SU-DHL-6 (cell line): Measurements from ENCODE around the gene CSK.

Experiments
- H2AFZ ChIP-seq: fragments of 200-600 bp; sonication (generic); 2 replicates; pipeline ENCODE4 v1.6.1; 2014; ENCODE audit warnings: low read depth, mild to moderate bottlenecking, moderate library complexity, mixed read lengths, antibody characterized with exemption, low read length; ENCODE audit not compliant: severe bottlenecking
- H3F3A ChIP-seq: fragments of 200-600 bp; shearing (Covaris generic); 2 replicates; pipeline ENCODE4 v1.6.0; 2016; ENCODE audit warnings: antibody characterized with exemption, mild to moderate bottlenecking; ENCODE audit not compliant: insufficient read depth
- H3K27ac ChIP-seq: fragments of 200-600 bp; sonication (generic); 2 replicates; pipeline ENCODE4 v1.5.1; 2016; ENCODE audit warnings: low read depth, mild to moderate bottlenecking, low read length, moderate library complexity, mixed read lengths
- H3K27me3 ChIP-seq: fragments of 200-600 bp; sonication (generic), shearing (Covaris generic); 2 replicates; pipeline ENCODE4 v1.6.0; 2014; ENCODE audit warnings: mild to moderate bottlenecking, low read length
- H3K36me3 ChIP-seq: fragments of 200-600 bp; sonication (generic); 2 replicates; pipeline ENCODE4 v1.6.1; 2014; ENCODE audit warnings: mild to moderate bottlenecking, low read length, mixed read lengths
- H3K4me2 ChIP-seq: fragments of 300-600, 200-600 bp; shearing (Covaris generic), sonication (generic); 2 replicates; pipeline ENCODE4 v1.6.0; 2014; ENCODE audit warnings: low read length, low read depth, mild to moderate bottlenecking; ENCODE audit not compliant: poor library complexity, severe bottlenecking
- H3K4me3 ChIP-seq: fragments of 200-600 bp; sonication (generic); 2 replicates; pipeline ENCODE4 v1.5.1; 2014; ENCODE audit warnings: antibody characterized with exemption, low read length, mild to moderate bottlenecking, mixed read lengths; ENCODE audit not compliant: insufficient read depth, poor library complexity, severe bottlenecking
- H3K79me2 ChIP-seq: fragments of 200-600 bp; sonication (generic); 2 replicates; pipeline ENCODE4 v1.6.1; 2014; ENCODE audit warnings: mild to moderate bottlenecking, low read length, moderate library complexity; ENCODE audit not compliant: insufficient read depth
- H3K9ac ChIP-seq: fragments of 200-600 bp; sonication (generic); 2 replicates; pipeline ENCODE4 v1.7.0; 2014; ENCODE audit warnings: mild to moderate bottlenecking, low read length
- H3K9me2 ChIP-seq: fragments of 200-600 bp; sonication (generic); replicated peaks from 2 replicates; pipeline ENCODE4 v1.6.1; 2014; ENCODE audit warnings: low read length; ENCODE audit not compliant: insufficient read depth
- H3K9me3 ChIP-seq: fragments of 200-600 bp; sonication (generic); 2 replicates; pipeline ENCODE4 v1.6.1; 2014; ENCODE audit warnings: low read length, mixed read lengths; ENCODE audit not compliant: insufficient read depth
- H4K20me1 ChIP-seq: fragments of 200-600 bp; sonication (generic); 2 replicates; pipeline ENCODE4 v1.6.1; 2014; ENCODE audit warnings: low read depth, mild to moderate bottlenecking, antibody characterized with exemption, low read length, moderate library complexity, mixed read lengths
- CTCF ChIP-seq: fragments of 200-600 bp; sonication (generic); IDR thresholded peaks from one replicate; pipeline ENCODE4 v1.5.1; 2017; ENCODE audit warnings: antibody characterized with exemption, mild to moderate bottlenecking, low read length, moderate library complexity; ENCODE audit not compliant: insufficient read depth, poor library complexity, severe bottlenecking
- EZH2phosphoT487 ChIP-seq: fragments of 200-600 bp; sonication (generic), shearing (Covaris generic); conservative IDR thresholded peaks from 2 replicates; pipeline ENCODE4 v1.6.1; 2018; ENCODE audit warnings: mild to moderate bottlenecking, antibody characterized with exemption, low read length, moderate library complexity, mixed read lengths

The CSK gene

GRCh38 chr15:74793135-74794028 lies 11.5 kb downstream of the CSK start:
- TF ChIP-seq EZH2phosphoT487, result no peak
- TF ChIP-seq CTCF, result peak; percentile 41
- H4K20me1 ChIP-seq, result no peaks in the 10 kb centered on the region
- H3K9me2 ChIP-seq, result no peaks in the 10 kb centered on the region
- H3K4me3 ChIP-seq, result no peak overlapping the region
- peak overlapping the region; percentile 96 for H3K27ac ChIP-seq
- peak overlapping the region; percentile 77; the same call in 1 of the 2 replicates for H3K9ac ChIP-seq
- no peaks in the 10 kb centered on the region for H3K27me3 ChIP-seq
- H3F3A ChIP-seq, result peaks cover 32% of the 10 kb centered on the region
- H3K36me3 ChIP-seq, result no peaks in the 10 kb centered on the region
- no peak overlapping the region for H2AFZ ChIP-seq
- H3K9me3 ChIP-seq, result no peaks in the 10 kb centered on the region
- H3K4me2 ChIP-seq, result peak overlapping the region; percentile 73
- peaks cover 95% of the 10 kb centered on the region for H3K79me2 ChIP-seq

GRCh38 chr15:74794248-74794969 lies 12.5 kb downstream of the CSK start:
- Histone ChIP-seq H3K9ac (0 out of 2 replicates have a peak overlapping the region, but pooled peaks have one; percentile 11), H3K9me2 (no peaks in the 10 kb centered on the region), H3K4me2 (no peak overlapping the region), H3F3A (peaks cover 29% of the 10 kb centered on the region), H3K27me3 (no peaks in the 10 kb centered on the region), H4K20me1 (no peaks in the 10 kb centered on the region), H3K27ac (peak overlapping the region; percentile 96), H3K79me2 (peaks cover 88% of the 10 kb centered on the region), H3K9me3 (no peaks in the 10 kb centered on the region), H2AFZ (no peak overlapping the region), H3K4me3 (no peak overlapping the region), H3K36me3 (no peaks in the 10 kb centered on the region)
- TF ChIP-seq CTCF (no peak), EZH2phosphoT487 (no peak)

GRCh38 chr15:74794970-74795349 lies 13.1 kb downstream of the CSK start:
- 0 out of 2 replicates have a peak overlapping the region, but pooled peaks have one; percentile 11 for H3K9ac ChIP-seq
- no peaks in the 10 kb centered on the region for H4K20me1 ChIP-seq

More at GRCh38 chr15:74794970-74795349, 13.1 kb downstream of the CSK start:
- H2AFZ ChIP-seq, result no peak overlapping the region
- H3K27me3 ChIP-seq, result no peaks in the 10 kb centered on the region
- H3K4me3 ChIP-seq, result no peak overlapping the region
- H3K9me3 ChIP-seq, result no peaks in the 10 kb centered on the region
- H3K79me2 ChIP-seq, result peaks cover 83% of the 10 kb centered on the region
- peak overlapping the region; percentile 43; the same call in 1 of the 2 replicates for H3K27ac ChIP-seq
- H3K9me2 ChIP-seq, result no peaks in the 10 kb centered on the region
- H3K36me3 ChIP-seq, result no peaks in the 10 kb centered on the region
- peaks cover 29% of the 10 kb centered on the region for H3F3A ChIP-seq
- TF ChIP-seq CTCF (no peak), EZH2phosphoT487 (no peak)
- no peak overlapping the region for H3K4me2 ChIP-seq
